GM12874 (cell line): ENCODE data around the gene FRMD5.
A peak's percentile ranks its signal among the peaks of the same experiment; 100 is the strongest.

Source experiments
- TF ChIP-seq, protein P1 (sequence below): IDR thresholded peaks from 2 replicates; pipeline ENCODE4 v1.5.1; 2011; ENCODE audit warnings: low read depth, mild to moderate bottlenecking, control low read depth, low read length, moderate library complexity; ENCODE audit not compliant: insufficient read depth

The FRMD5 gene

DNA sequence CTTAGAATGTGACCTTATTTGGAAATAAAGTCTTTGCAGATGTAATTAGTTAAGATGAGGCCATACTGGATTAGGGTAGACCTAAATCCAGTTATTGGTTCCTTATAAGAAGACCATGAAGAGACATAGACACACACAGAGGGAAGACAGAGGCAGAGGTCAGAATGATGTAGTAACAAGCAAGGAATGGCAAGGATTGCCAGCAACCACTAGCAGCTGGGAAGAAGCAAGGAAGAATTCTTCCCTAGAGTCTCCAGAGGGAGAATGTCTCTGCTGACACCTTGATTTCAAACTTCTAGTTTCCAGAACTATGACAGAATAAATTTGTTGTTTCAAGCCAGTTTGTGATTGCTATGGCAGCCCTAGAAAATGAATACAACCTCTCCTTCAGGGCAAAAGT is 251.6 kb downstream of the FRMD5 start:
- TF ChIP-seq, protein P1, sequence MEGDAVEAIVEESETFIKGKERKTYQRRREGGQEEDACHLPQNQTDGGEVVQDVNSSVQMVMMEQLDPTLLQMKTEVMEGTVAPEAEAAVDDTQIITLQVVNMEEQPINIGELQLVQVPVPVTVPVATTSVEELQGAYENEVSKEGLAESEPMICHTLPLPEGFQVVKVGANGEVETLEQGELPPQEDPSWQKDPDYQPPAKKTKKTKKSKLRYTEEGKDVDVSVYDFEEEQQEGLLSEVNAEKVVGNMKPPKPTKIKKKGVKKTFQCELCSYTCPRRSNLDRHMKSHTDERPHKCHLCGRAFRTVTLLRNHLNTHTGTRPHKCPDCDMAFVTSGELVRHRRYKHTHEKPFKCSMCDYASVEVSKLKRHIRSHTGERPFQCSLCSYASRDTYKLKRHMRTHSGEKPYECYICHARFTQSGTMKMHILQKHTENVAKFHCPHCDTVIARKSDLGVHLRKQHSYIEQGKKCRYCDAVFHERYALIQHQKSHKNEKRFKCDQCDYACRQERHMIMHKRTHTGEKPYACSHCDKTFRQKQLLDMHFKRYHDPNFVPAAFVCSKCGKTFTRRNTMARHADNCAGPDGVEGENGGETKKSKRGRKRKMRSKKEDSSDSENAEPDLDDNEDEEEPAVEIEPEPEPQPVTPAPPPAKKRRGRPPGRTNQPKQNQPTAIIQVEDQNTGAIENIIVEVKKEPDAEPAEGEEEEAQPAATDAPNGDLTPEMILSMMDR: no peak

DNA sequence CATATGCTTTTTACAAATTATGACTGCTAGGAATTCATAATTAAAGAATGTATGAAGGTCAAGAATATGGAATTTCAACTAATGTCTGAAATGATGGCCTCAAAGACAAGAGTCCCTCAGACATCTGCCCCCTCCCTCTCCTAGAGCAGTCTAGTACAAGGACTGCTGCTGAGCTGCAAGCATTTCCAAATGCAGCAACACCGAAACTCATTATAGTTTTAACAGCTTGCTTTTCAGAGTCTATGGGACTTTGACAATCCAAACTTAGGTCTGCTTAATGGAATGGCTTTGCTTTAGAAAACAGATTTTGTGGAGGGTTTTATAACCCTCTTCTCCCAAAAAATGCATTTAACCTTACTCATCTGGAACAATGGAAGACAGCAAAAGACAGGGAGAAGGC is 252.9 kb downstream of the FRMD5 start:
- TF ChIP-seq, protein P1: no peak

DNA sequence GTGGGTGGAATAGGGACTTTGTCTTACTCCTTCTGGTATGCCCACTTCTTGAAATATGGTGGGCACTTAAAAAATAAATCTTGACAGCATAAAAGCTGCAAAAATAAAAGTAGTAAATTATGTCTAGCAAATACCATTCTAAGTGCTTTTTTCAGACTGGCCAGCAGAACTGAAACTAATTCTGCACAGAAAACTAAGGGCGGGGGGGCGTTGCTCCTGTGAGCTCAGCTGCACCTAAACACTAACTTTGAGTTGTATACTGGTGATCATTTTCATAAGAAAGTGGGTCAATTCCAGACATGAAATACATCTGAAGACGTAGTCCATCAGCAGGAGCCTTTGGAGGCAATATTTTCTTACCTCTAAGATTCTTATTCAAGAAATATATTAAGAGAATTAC is 253.5 kb downstream of the FRMD5 start:
- TF ChIP-seq, protein P1: no peak

DNA sequence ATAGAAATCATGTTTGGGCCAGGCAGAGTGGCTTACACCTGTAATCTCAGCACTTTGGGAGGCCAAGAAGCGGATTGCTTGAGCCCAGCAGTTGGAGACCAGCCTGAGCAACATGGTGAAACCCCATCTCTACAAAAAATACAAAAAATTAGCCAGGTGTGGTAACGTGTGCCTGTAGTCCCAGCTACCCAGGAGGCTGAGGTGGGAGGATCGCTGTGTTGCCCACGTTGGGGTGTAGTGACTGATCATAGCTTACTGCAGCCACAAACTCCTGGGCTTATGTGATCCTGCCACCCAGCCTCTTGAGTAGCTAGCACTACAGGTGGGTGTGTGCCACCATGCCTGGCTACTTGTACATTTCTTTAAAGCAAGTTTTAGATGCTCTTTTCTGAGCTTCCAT is 254.0 kb downstream of the FRMD5 start:
- TF ChIP-seq, protein P1: no peak

DNA sequence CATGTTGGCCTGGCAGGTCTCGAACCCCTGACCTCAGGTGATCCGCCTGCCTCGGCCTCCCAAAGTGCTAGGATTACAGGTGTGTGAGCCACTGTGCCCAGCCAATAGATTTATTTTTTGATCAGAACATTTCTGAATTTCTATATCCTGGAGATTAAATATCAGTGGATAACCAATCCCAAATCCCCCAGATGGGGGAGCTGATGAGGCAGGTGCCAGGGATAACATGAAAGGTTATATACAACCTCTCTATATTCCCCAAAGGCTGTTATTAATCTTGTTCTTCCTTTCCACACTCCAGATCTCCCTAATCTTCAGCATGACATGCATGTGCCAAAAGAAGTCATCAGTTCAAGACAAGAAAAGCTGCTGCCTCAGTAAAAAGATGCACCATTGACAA is 256.0 kb downstream of the FRMD5 start:
- TF ChIP-seq, protein P1: peak; percentile 34; the same call in 1 of the 2 replicates

DNA sequence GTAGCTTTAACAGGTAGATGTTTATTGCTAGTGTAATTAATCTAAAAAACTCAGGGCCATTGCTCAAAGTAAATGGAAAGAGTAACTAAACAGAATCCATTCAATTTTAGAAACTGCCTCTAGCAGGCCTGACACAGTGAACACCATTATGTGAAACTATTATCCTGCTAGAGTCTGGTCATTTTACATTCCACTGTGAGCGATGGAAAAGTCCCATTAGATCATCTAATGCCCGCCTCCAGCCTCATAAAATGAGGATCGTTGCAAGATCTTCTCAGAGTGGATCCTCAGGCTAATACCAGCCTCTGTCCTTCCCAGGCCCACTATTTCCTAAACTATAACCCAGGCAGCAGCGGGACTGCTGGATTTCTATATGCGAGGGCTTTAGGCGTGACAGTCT is 260.6 kb downstream of the FRMD5 start:
- TF ChIP-seq, protein P1: no peak

DNA sequence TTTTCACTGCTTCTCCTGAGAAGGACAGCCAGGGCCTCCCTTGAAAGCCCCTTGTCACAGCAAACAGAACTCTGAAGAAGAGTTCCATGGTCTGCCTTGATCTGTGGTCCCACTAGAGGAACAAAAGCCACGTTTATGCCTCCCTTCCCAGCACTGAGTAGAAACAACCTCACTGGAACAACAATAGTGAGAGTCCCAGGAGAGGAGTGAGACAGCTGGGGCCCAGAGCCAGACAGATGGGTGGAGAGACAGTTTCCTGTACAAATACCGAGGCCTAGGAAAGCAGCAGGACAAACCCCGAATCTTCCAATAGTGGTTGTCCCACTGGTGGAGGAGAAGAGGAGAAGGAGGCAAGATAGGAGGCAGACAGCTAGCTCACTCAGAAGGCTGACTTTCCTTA is 262.2 kb downstream of the FRMD5 start:
- TF ChIP-seq, protein P1: no peak

DNA sequence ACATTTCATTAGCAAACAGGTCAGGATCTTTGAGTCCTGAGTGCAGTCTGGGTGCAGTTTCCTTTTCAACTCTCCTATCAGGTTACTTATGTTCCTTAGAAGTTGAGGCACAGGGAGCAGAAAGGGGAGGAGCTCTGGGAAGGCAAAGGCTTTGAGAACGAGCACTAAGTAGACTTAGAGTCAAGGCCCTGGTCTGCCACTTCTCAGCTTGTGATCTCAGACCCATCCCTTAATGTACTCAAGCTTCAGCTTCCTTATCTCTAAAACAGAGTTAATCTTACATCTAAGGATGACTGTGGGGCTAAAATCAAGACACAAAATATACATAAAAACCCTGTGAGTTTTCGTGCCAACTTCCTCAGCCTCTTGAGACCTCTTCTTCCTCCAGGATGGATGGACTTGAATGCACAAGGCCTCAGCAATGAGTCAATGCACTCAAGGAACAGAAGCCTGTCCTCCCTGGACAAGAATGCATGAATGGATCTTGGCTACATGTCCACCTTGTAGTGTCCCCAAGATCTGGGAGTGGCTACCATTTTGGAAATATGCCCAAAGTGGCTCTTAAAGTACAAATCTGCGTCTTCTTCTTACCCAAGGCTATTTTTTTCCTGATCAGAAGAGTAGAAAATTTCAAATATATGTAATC is 263.2 kb downstream of the FRMD5 start:
- TF ChIP-seq, protein P1: no peak
